ENCODE data around the gene EML5.

The EML5 gene

DNA sequence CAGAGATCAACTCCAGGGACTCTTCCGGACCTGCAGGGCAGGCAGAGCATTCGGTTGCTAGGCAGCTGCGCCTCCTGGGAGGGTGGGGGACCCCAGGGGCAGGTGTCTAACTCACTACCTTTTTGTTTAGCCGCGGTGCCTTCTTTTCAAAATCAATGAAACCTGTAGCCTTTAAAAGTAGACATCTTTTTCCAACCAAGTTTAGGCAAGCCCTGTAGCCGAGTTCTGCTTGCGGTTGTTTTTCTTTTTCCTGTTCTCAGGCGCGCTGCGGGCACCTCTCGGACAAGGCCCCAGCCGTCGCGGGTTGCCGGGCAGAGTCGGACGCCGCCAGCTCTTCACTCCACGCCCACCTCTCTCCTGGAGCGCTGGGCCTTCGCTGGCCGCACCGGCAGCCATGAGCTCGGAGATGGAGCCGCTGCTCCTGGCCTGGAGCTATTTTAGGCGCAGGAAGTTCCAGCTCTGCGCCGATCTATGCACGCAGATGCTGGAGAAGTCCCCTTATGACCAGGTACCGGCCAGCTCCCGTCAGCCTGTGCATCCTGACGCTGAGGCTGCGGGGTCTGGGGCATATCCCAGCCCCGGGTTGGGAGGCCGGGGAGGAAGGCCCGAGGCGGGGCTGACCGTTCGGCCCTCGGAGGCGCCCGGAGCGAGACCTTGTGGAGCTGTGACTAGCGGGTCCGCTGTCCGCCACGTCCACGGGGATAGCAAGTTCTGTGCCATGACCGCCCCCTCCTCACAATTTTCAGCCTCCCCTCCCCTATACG lies 31.7 kb upstream of the EML5 start, which contains the start of gene TTC8 (continued):
- TF ChIP-seq ZNF549 (tag by site-specific recombination; IDR thresholded peaks at IDR 0.05) = no peak
- no peak for TF ChIP-seq ZNF311 (tag by site-specific recombination; IDR thresholded peaks at IDR 0.05; ENCODE audit: borderline replicate concordance)
- peak; percentile 47 for TF ChIP-seq SP3 (tag by site-specific recombination; IDR thresholded peaks at IDR 0.05)
- TF ChIP-seq ZNF473 (tag by site-specific recombination; IDR thresholded peaks at IDR 0.05) = no peak
- no peak; the same call in 1 of the 2 replicates for TF ChIP-seq ZNF394 (tag by site-specific recombination; IDR thresholded peaks at IDR 0.05; ENCODE audit: borderline replicate concordance)
- TF ChIP-seq, protein P1, sequence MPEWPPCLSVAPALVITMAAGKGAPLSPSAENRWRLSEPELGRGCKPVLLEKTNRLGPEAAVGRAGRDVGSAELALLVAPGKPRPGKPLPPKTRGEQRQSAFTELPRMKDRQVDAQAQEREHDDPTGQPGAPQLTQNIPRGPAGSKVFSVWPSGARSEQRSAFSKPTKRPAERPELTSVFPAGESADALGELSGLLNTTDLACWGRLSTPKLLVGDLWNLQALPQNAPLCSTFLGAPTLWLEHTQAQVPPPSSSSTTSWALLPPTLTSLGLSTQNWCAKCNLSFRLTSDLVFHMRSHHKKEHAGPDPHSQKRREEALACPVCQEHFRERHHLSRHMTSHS (tag by site-specific recombination; IDR thresholded peaks at IDR 0.05) = no peak
- no peak for TF ChIP-seq ZNF776 (tag by site-specific recombination; IDR thresholded peaks at IDR 0.05; ENCODE audit: borderline replicate concordance)
- peak; percentile 70 for TF ChIP-seq GLIS1 (tag by site-specific recombination; IDR thresholded peaks at IDR 0.05)
- TF ChIP-seq KLF9 (tag by site-specific recombination; IDR thresholded peaks at IDR 0.05; ENCODE audit: low read depth) = peak; percentile 87
- no peak for TF ChIP-seq ZNF354C (tag by site-specific recombination; IDR thresholded peaks at IDR 0.05; ENCODE audit: borderline replicate concordance, low read depth)
- no peak for TF ChIP-seq ZNF157 (tag by site-specific recombination; IDR thresholded peaks at IDR 0.05)
- peak; percentile 41; the same call in 1 of the 2 replicates for TF ChIP-seq ZBTB8A (tag by site-specific recombination; IDR thresholded peaks at IDR 0.05)
- no peak for TF ChIP-seq TCF7L2 (IDR thresholded peaks at IDR 0.05; ENCODE audit: borderline replicate concordance, low read depth, low read length)
- TF ChIP-seq ZNF600 (tag by site-specific recombination; IDR thresholded peaks at IDR 0.05) = peak; percentile 61; the same call in 1 of the 2 replicates
- TF ChIP-seq BCL11A (tag by site-specific recombination; IDR thresholded peaks at IDR 0.05; ENCODE audit: low read depth) = no peak
- peak; percentile 81 for TF ChIP-seq YY1 (tag by site-specific recombination; IDR thresholded peaks at IDR 0.05)
- no peak for TF ChIP-seq ZNF768 (tag by site-specific recombination; IDR thresholded peaks at IDR 0.05)
- no peak for TF ChIP-seq ZNF140 (tag by site-specific recombination; IDR thresholded peaks at IDR 0.05)
- TF ChIP-seq ZNF777 (tag by site-specific recombination; IDR thresholded peaks at IDR 0.05; ENCODE audit: borderline replicate concordance) = peak; percentile 40; the same call in 1 of the 2 replicates
- TF ChIP-seq, protein P2, sequence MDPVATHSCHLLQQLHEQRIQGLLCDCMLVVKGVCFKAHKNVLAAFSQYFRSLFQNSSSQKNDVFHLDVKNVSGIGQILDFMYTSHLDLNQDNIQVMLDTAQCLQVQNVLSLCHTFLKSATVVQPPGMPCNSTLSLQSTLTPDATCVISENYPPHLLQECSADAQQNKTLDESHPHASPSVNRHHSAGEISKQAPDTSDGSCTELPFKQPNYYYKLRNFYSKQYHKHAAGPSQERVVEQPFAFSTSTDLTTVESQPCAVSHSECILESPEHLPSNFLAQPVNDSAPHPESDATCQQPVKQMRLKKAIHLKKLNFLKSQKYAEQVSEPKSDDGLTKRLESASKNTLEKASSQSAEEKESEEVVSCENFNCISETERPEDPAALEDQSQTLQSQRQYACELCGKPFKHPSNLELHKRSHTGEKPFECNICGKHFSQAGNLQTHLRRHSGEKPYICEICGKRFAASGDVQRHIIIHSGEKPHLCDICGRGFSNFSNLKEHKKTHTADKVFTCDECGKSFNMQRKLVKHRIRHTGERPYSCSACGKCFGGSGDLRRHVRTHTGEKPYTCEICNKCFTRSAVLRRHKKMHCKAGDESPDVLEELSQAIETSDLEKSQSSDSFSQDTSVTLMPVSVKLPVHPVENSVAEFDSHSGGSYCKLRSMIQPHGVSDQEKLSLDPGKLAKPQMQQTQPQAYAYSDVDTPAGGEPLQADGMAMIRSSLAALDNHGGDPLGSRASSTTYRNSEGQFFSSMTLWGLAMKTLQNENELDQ (tag by site-specific recombination; IDR thresholded peaks at IDR 0.05; ENCODE audit: low read depth) = no peak
- TF ChIP-seq ZNF510 (tag by site-specific recombination; IDR thresholded peaks at IDR 0.05; ENCODE audit: insufficient replicate concordance) = no peak
- TF ChIP-seq SP7 (tag by site-specific recombination; IDR thresholded peaks at IDR 0.05) = peak; percentile 61
- TF ChIP-seq YY2 (tag by site-specific recombination; IDR thresholded peaks at IDR 0.05) = no peak
- TF ChIP-seq GLI2 (tag by site-specific recombination; IDR thresholded peaks at IDR 0.05; ENCODE audit: borderline replicate concordance, low read depth) = no peak
- no peak for TF ChIP-seq OSR2 (tag by site-specific recombination; IDR thresholded peaks at IDR 0.05)
- TF ChIP-seq ZFP3 (tag by site-specific recombination; IDR thresholded peaks at IDR 0.05; ENCODE audit: low read depth) = no peak
- no peak for TF ChIP-seq ZSCAN16 (tag by site-specific recombination; IDR thresholded peaks at IDR 0.05)
- TF ChIP-seq ZNF266 (tag by site-specific recombination; IDR thresholded peaks at IDR 0.05; ENCODE audit: low read depth) = no peak
- TF ChIP-seq ZNF585B (tag by site-specific recombination; IDR thresholded peaks at IDR 0.05) = no peak
- no peak for TF ChIP-seq ZNF202 (tag by site-specific recombination; IDR thresholded peaks at IDR 0.05; ENCODE audit: borderline replicate concordance)
- no peak for TF ChIP-seq ZBTB7A (tag by site-specific recombination; IDR thresholded peaks at IDR 0.05; ENCODE audit: low read depth)
- no peak for TF ChIP-seq ZNF654 (tag by site-specific recombination; IDR thresholded peaks at IDR 0.05; ENCODE audit: low read depth)
- TF ChIP-seq MEIS1 (CRISPR knock-in tag; IDR thresholded peaks at IDR 0.05; ENCODE audit: borderline replicate concordance) = no peak
- no peak for TF ChIP-seq ZNF621 (tag by site-specific recombination; IDR thresholded peaks at IDR 0.05)
- peak; percentile 73 for TF ChIP-seq ZFHX2 (tag by site-specific recombination; conservative IDR thresholded peaks at IDR 0.05)
- TF ChIP-seq ZNF658 (tag by site-specific recombination; IDR thresholded peaks at IDR 0.05) = no peak
- TF ChIP-seq ZNF324 (tag by site-specific recombination; IDR thresholded peaks at IDR 0.05) = no peak
- TF ChIP-seq IKZF3 (tag by site-specific recombination; IDR thresholded peaks at IDR 0.05) = no peak

All from HEK293 (cell line).